ENCODE data around the gene SMIM45.
A peak's percentile ranks its signal among the peaks of the same experiment; 100 is the strongest.

Gene SMIM45

DNA sequence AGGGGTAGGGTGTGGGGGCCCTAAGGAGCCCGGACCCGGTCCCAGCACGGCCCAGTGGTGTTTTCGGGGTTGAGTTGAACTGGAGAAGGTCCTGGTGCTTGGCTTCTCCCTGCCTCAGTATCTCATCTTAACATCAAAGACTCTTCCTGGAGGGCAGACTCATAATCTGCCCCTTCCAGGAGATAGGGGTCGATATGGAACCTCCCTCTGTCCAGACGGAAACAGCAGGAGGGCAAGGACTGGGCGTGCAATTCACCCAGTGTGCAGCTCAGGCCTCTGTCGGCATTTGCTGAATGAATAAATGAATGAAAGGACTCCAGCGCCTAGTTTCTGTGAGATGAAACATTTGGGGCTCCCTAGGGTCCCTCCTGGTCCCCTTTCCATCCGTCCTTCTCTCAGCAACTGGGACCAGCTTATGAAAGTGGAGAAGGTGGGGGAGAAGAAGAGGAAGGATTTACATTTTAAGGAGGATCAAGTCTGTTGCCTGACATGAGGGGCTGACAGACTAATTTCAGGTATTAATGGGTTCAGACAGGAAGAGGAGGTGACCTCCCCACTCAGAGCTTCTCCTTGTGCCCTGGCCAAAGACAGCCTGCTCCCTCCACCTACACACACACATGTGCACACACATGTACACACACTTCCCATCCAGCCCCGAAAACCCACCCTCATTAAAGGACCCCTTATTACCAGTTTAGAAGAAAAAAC lies 36.0 kb upstream of the SMIM45 start:
- H3K79me2 ChIP-seq (ENCODE audit: control insufficient read depth, insufficient read depth, low read length): no peaks in the 10 kb centered on the region
- no peak for DNase-seq (ENCODE audit: low read depth, low spot score)
- no peak overlapping the region for H3K9ac ChIP-seq (replicated peaks; ENCODE audit: extremely low read depth, insufficient read depth, low read length)
- H3K4me1 ChIP-seq (ENCODE audit: control insufficient read depth, extremely low read depth, insufficient read depth, low read length): peaks cover 11% of the 10 kb centered on the region
- no peak overlapping the region for H3K4me3 ChIP-seq (replicated peaks in 1 of 3; ENCODE audit: insufficient read depth in 1 of 3, low read depth in 1 of 3, low read length in 3 of 3)
- H3K27me3 ChIP-seq (ENCODE audit: control insufficient read depth in 2 of 2, insufficient read depth in 2 of 2, low read length in 2 of 2): peaks cover 50 to 58% of the 10 kb centered on the region in 2 experiments
- no peaks in the 10 kb centered on the region for H3K36me3 ChIP-seq (ENCODE audit: control insufficient read depth in 2 of 2, extremely low read depth in 1 of 2, insufficient read depth in 2 of 2, low read length in 2 of 2)
- POLR2A ChIA-PET: no interaction called here
- dilution Hi-C loops (cut with MboI; ENCODE audit: extremely low pct_ligation_motif_present, low sequenced_read_pairs) (no loop called here), intact Hi-C loops (cut with micrococcal nuclease) (no loop called here)
- H3K4me2 ChIP-seq (ENCODE audit: insufficient read depth, low read length): no peak overlapping the region
- no peak overlapping the region for H3K27ac ChIP-seq (ENCODE audit: insufficient read depth, low read depth, low read length)
- H4K20me1 ChIP-seq (replicated peaks; ENCODE audit: control insufficient read depth, extremely low read depth, insufficient read depth, low read length): no peaks in the 10 kb centered on the region
- no peaks in the 10 kb centered on the region for H3K9me1 ChIP-seq (replicated peaks; ENCODE audit: control insufficient read depth, extremely low read depth, insufficient read depth, low read length)
- BruUV-seq (replicated peaks): no TSS peak
- TF ChIP-seq, protein P1, sequence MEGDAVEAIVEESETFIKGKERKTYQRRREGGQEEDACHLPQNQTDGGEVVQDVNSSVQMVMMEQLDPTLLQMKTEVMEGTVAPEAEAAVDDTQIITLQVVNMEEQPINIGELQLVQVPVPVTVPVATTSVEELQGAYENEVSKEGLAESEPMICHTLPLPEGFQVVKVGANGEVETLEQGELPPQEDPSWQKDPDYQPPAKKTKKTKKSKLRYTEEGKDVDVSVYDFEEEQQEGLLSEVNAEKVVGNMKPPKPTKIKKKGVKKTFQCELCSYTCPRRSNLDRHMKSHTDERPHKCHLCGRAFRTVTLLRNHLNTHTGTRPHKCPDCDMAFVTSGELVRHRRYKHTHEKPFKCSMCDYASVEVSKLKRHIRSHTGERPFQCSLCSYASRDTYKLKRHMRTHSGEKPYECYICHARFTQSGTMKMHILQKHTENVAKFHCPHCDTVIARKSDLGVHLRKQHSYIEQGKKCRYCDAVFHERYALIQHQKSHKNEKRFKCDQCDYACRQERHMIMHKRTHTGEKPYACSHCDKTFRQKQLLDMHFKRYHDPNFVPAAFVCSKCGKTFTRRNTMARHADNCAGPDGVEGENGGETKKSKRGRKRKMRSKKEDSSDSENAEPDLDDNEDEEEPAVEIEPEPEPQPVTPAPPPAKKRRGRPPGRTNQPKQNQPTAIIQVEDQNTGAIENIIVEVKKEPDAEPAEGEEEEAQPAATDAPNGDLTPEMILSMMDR (IDR thresholded peaks at IDR 0.05; ENCODE audit: extremely low read depth in 1 of 2, insufficient read depth in 1 of 2, low read depth in 1 of 2, low read length in 2 of 2): no peak
- H2AFZ ChIP-seq (ENCODE audit: low read depth, low read length): no peak overlapping the region
- CTCF ChIA-PET: interaction anchor here (1.2 to 2.4 kb wide), 3 partner anchors 10 to 25 kb away, joined by 4 to 14 read pairs (median 9); partner anchors contain the start of gene TNFRSF13C
- FAIRE-seq: no peak
- H3K9me3 ChIP-seq (replicated peaks; ENCODE audit: control insufficient read depth, insufficient read depth, low read length): no peaks in the 10 kb centered on the region

DNA sequence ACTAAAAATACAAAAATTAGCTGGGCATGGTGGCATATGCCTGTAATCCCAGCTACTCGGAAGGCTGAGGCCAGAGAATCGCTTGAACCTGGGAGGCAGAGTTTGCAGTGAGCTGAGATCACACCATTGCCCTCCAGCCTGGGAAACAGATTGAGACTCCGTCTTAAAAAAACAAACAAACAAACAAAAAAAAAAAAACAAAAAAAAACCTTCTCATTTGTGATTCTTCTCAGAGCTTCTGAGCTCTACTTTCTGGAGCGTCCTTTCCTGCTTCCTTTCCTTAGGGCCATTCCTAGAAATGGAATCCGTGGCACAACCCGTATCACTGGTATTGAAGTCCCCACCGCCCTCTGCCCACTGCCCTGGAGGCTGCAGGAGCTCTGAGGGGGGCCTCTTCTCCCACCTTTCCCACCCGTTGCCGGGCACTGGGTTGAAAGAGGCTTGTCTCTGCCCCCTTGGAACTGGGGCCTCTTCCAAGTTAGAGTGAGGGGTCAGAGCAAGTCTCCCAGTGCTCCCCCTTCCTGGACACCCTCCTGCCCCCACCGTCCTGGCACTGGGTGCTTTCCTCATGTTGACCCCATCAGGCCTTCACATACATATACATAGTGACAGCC lies 35.1 kb upstream of the SMIM45 start:
- Histone ChIP-seq H3K27me3 (ENCODE audit: control insufficient read depth in 2 of 2, insufficient read depth in 2 of 2, low read length in 2 of 2) (peaks cover 42 to 49% of the 10 kb centered on the region in 2 experiments), H3K4me1 (ENCODE audit: control insufficient read depth, extremely low read depth, insufficient read depth, low read length) (peaks cover 11% of the 10 kb centered on the region), H3K79me2 (ENCODE audit: control insufficient read depth, insufficient read depth, low read length) (no peaks in the 10 kb centered on the region), H3K4me3 (replicated peaks in 1 of 3; ENCODE audit: insufficient read depth in 1 of 3, low read depth in 1 of 3, low read length in 3 of 3) (no peak overlapping the region), H3K9ac (replicated peaks; ENCODE audit: extremely low read depth, insufficient read depth, low read length) (no peak overlapping the region), H3K4me2 (ENCODE audit: insufficient read depth, low read length) (no peak overlapping the region), H4K20me1 (replicated peaks; ENCODE audit: control insufficient read depth, extremely low read depth, insufficient read depth, low read length) (no peaks in the 10 kb centered on the region), H3K9me1 (replicated peaks; ENCODE audit: control insufficient read depth, extremely low read depth, insufficient read depth, low read length) (no peaks in the 10 kb centered on the region), H3K9me3 (replicated peaks; ENCODE audit: control insufficient read depth, insufficient read depth, low read length) (no peaks in the 10 kb centered on the region), H3K27ac (ENCODE audit: insufficient read depth, low read depth, low read length) (no peak overlapping the region), H2AFZ (ENCODE audit: low read depth, low read length) (no peak overlapping the region), H3K36me3 (ENCODE audit: control insufficient read depth in 2 of 2, extremely low read depth in 1 of 2, insufficient read depth in 2 of 2, low read length in 2 of 2) (no peaks in the 10 kb centered on the region)
- POLR2A ChIA-PET: no interaction called here
- FAIRE-seq (peak; percentile 70), DNase-seq (ENCODE audit: low read depth, low spot score) (no peak)
- CTCF ChIA-PET: interaction anchor here (0.8 to 2.4 kb wide), 3 partner anchors 9 to 170 kb away, joined by 3 to 14 read pairs (median 4); partner anchors contain the start of gene TNFRSF13C
- no TSS peak for BruUV-seq (replicated peaks)
- dilution Hi-C loops (cut with MboI; ENCODE audit: extremely low pct_ligation_motif_present, low sequenced_read_pairs) (no loop called here), intact Hi-C loops (cut with micrococcal nuclease) (no loop called here)
- no peak for TF ChIP-seq POLR2A (IDR thresholded peaks at IDR 0.05; ENCODE audit: low read depth, low read length)
- no peak for TF ChIP-seq JUN (IDR thresholded peaks at IDR 0.05; ENCODE audit: borderline replicate concordance, insufficient read depth, insufficient read length, low read depth)
- no peak for TF ChIP-seq EZH2 (IDR thresholded peaks at IDR 0.05; ENCODE audit: borderline replicate concordance, low read depth, low read length, severe bottlenecking)
- TF ChIP-seq, protein P1 (IDR thresholded peaks at IDR 0.05; ENCODE audit: extremely low read depth in 1 of 2, insufficient read depth in 1 of 2, low read depth in 1 of 2, low read length in 2 of 2): no peak
- TF ChIP-seq, protein P2, sequence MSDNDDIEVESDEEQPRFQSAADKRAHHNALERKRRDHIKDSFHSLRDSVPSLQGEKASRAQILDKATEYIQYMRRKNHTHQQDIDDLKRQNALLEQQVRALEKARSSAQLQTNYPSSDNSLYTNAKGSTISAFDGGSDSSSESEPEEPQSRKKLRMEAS (IDR thresholded peaks at IDR 0.05; ENCODE audit: insufficient read depth, insufficient read length): no peak

Measured in endothelial cell of umbilical vein (primary cell).